H1 (cell line): ENCODE results near the gene PDPK1. TPM values are rescaled to one million over a fixed set of nuclear protein-coding genes. Genes with fewer than 3 reads are reported as not detected.

ENCODE experiments used
- BACH1 ChIP-seq: IDR thresholded peaks from 2 replicates; pipeline ENCODE4 v1.6.1; 2012; ENCODE audit warnings: low read length, improper control_type of control experiment
- BCL11A ChIP-seq, 2 experiments: IDR thresholded peaks; one replicate each; pipeline ENCODE4 v1.6.1; 2011; ENCODE audit warnings: low read depth in 2 of 2, low read length in 2 of 2, mild to moderate bottlenecking in 2 of 2
- CHD7 ChIP-seq: fragments of 300-600 bp; sonication (generic); IDR thresholded peaks from 2 replicates; pipeline ENCODE4 v1.7.1; 2012; ENCODE audit warnings: low read length, moderate library complexity, mild to moderate bottlenecking, inconsistent platforms; ENCODE audit not compliant: insufficient replicate concordance
- CTBP2 ChIP-seq: IDR thresholded peaks from 2 replicates; pipeline ENCODE4 v1.7.0; 2011; ENCODE audit warnings: borderline replicate concordance, mild to moderate bottlenecking, moderate library complexity, mixed read lengths, low read length; ENCODE audit not compliant: insufficient read depth, insufficient read length
- GABPA ChIP-seq: IDR thresholded peaks from 2 replicates; pipeline ENCODE4 v1.6.1; 2011; ENCODE audit warnings: mild to moderate bottlenecking, low read length, moderate library complexity, borderline replicate concordance; ENCODE audit not compliant: insufficient read depth
- KDM1A ChIP-seq: fragments of 200-600, 300-600 bp; sonication (generic); IDR thresholded peaks from 2 replicates; pipeline ENCODE4 v1.7.1; 2016; ENCODE audit warnings: mild to moderate bottlenecking, low read length, borderline replicate concordance
- MAFK ChIP-seq: IDR thresholded peaks from 2 replicates; pipeline ENCODE4 v1.6.1; 2012; ENCODE audit warnings: low read depth, mild to moderate bottlenecking, improper control_type of control experiment, low read length
- TCF12 ChIP-seq: IDR thresholded peaks from 2 replicates; pipeline ENCODE4 v1.6.1; 2011; ENCODE audit warnings: low read depth, mild to moderate bottlenecking, low read length
- TEAD4 ChIP-seq: IDR thresholded peaks from 2 replicates; pipeline ENCODE4 v1.6.1; 2012; ENCODE audit warnings: low read depth, low read length, inconsistent platforms, mixed read lengths
- ZNF274 ChIP-seq: IDR thresholded peaks from 2 replicates; pipeline ENCODE4 v1.7.0; 2012; ENCODE audit warnings: low read length, borderline replicate concordance; ENCODE audit errors: extremely low read depth
- polyA plus RNA-seq, 7 experiments: library from polyadenylated mRNA; depleted of rRNA in 3 of 7; stranded (reverse) in 5 of 7; unstranded in 2 of 7; fragments of >200 nt in 5 of 7; fragments of 200-250 nt in 2 of 7; gene quantifications; 1 replicate in 5 of 7; 2 replicates in 1 of 7; 4 replicates in 1 of 7; pipeline versions ENCODE4 v1.2.1 to v1.2.3, GENCODE V29; 2011 to 2013; ENCODE audit warnings: missing spikeins in 2 of 7, mixed read lengths in 2 of 7
- total RNA-seq: library from RNA; stranded (reverse); fragmentation: NEBNext Ultra II Directional; extraction: Animal tissue kit (Norgen Biotek cat#: 25700); gene quantifications from 2 replicates; pipeline ENCODE4 v1.2.1, GENCODE V29; 2021

The PDPK1 gene
- total and polyA plus RNA-seq, 2 of the 8 experiments (the other 6 are each of a cell fraction or from before 2014, with no cell fraction given), result 17.1 to 27.8 TPM

- TF ChIP-seq CHD7, result no peak
- TF ChIP-seq BACH1, result no peak
- TF ChIP-seq TCF12, result no peak
- no peak for TF ChIP-seq KDM1A
- no peak for TF ChIP-seq BCL11A (IDR thresholded peaks at IDR 0.05; ENCODE audit: low read depth in 2 of 2, low read length in 2 of 2)
- no peak for TF ChIP-seq ZNF274
- TF ChIP-seq GABPA, result no peak
- TF ChIP-seq MAFK, result no peak
- peak; percentile 80; the same call in 1 of the 2 replicates for TF ChIP-seq TEAD4
- TF ChIP-seq CTBP2, result no peak
Observed at GRCh38 chr16:2531696-2532493, 5.9 kb upstream of the PDPK1 start (continued).
